ENCODE data around the gene ORMDL3. TPM values are rescaled to one million over a fixed set of nuclear protein-coding genes. Genes with fewer than 3 reads are reported as not detected.
A peak's percentile ranks its signal among the peaks of the same experiment; 100 is the strongest.

ORMDL3 gene
- total and polyA plus RNA-seq, 2 experiments from 2014 or later, result 56.4 to 73.3 TPM

- TF ChIP-seq EZH2 (IDR thresholded peaks at IDR 0.05; ENCODE audit: borderline replicate concordance) (no peak), EZH2phosphoT487 (IDR thresholded peaks at IDR 0.05; ENCODE audit: low read depth, severe bottlenecking, unreplicated experiment) (no peak), CTCF (IDR thresholded peaks at IDR 0.05; ENCODE audit: poor library complexity) (no peak)
- Histone ChIP-seq H3K4me3 (peak overlapping the region; percentile 54), H3K4me1 (ENCODE audit: insufficient read depth) (peaks cover 20% of the 10 kb centered on the region), H3K4me2 (peak overlapping the region; percentile 97), H3K27ac (peak overlapping the region; percentile 95), H3K79me2 (peaks cover 38% of the 10 kb centered on the region), H3K27me3 (no peaks in the 10 kb centered on the region), H3K9me2 (replicated peaks; ENCODE audit: insufficient read depth) (no peaks in the 10 kb centered on the region), H4K20me1 (ENCODE audit: insufficient read depth, poor library complexity, severe bottlenecking) (peaks cover 20% of the 10 kb centered on the region), H2AFZ (no peak overlapping the region), H3K9me3 (ENCODE audit: low read depth) (no peaks in the 10 kb centered on the region), H3K36me3 (replicated peaks; ENCODE audit: insufficient read depth, low read depth) (no peaks in the 10 kb centered on the region)
- no peak for DNase-seq (ENCODE audit: low spot score)
- 43% methylated on average over 4 of the region's 4 CpGs for WGBS (ENCODE audit: low lambda C conversion rate, missing lambda C conversion rate)
Observed at GRCh38 chr17:39926135-39926587, 1.2 kb downstream of the ORMDL3 start.

DNA sequence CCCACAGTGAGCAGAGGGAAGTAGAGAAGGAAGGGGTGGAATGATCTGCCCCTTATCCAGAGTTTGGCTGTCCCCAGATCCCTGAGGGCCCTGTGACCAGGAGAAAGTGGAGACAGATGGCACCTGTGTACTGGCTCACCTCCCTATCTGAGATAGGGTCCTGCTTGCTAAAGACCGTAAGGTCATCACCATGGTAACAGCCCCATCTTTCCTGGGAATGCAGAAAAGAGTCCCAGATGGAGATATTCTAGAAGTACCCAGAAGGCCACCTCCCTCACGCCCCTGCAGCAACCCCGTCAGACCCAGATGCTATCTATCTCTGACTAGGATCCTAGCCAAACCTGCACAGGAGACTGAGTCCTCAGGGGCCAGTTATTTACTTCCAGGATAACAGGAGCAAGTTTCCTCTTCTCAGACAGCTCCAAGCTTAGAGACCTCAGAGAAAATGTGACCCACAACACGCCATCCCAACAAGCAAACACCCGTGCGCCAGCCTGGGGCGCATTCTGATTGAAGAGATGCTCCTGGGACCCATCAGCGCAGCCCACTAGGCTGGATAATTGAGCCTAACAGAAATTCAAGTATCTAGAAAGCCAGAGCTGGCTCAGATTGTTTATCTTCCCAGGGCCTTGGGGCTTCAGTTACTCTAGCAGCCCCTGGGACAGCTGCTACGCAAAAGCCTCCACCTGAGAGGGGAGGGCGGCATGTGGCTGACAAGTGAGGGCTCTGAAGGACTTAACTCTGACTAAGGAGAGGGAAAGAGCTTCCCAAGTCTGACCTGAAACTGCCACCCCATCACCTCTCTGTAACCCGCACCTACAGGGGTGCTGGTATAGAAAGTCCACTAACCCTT, 1.9 kb downstream of the ORMDL3 start:
- Histone ChIP-seq H3K9me2 (replicated peaks; ENCODE audit: insufficient read depth) (no peaks in the 10 kb centered on the region), H3K4me2 (peak overlapping the region; percentile 97), H3K27ac (peak overlapping the region; percentile 95), H3K4me3 (no peak overlapping the region), H3K27me3 (no peaks in the 10 kb centered on the region), H3K36me3 (replicated peaks; ENCODE audit: insufficient read depth, low read depth) (no peaks in the 10 kb centered on the region), H3K79me2 (peaks cover 38% of the 10 kb centered on the region), H3K4me1 (ENCODE audit: insufficient read depth) (peaks cover 20% of the 10 kb centered on the region), H4K20me1 (ENCODE audit: insufficient read depth, poor library complexity, severe bottlenecking) (peaks cover 20% of the 10 kb centered on the region), H2AFZ (no peak overlapping the region), H3K9me3 (ENCODE audit: low read depth) (no peaks in the 10 kb centered on the region)
- 74% methylated on average over 11 of the region's 11 CpGs for WGBS (ENCODE audit: low lambda C conversion rate, missing lambda C conversion rate)
- TF ChIP-seq EZH2phosphoT487 (IDR thresholded peaks at IDR 0.05; ENCODE audit: low read depth, severe bottlenecking, unreplicated experiment), result no peak
- TF ChIP-seq CTCF (IDR thresholded peaks at IDR 0.05; ENCODE audit: poor library complexity), result no peak
- TF ChIP-seq EZH2 (IDR thresholded peaks at IDR 0.05; ENCODE audit: borderline replicate concordance), result no peak
- no peak for DNase-seq (ENCODE audit: low spot score)

- Histone ChIP-seq H3K27ac (no peak overlapping the region), H3K4me1 (ENCODE audit: insufficient read depth) (peaks cover 20% of the 10 kb centered on the region), H3K36me3 (replicated peaks; ENCODE audit: insufficient read depth, low read depth) (no peaks in the 10 kb centered on the region), H3K9me3 (ENCODE audit: low read depth) (no peaks in the 10 kb centered on the region), H4K20me1 (ENCODE audit: insufficient read depth, poor library complexity, severe bottlenecking) (peaks cover 20% of the 10 kb centered on the region), H2AFZ (no peak overlapping the region), H3K9me2 (replicated peaks; ENCODE audit: insufficient read depth) (no peaks in the 10 kb centered on the region), H3K79me2 (peaks cover 38% of the 10 kb centered on the region), H3K4me2 (peak overlapping the region; percentile 1), H3K27me3 (no peaks in the 10 kb centered on the region), H3K4me3 (no peak overlapping the region)
- no peak for DNase-seq (ENCODE audit: low spot score)
- WGBS (ENCODE audit: low lambda C conversion rate, missing lambda C conversion rate), result 84% methylated on average over 3 of the region's 3 CpGs
- TF ChIP-seq CTCF (IDR thresholded peaks at IDR 0.05; ENCODE audit: poor library complexity) (no peak), EZH2phosphoT487 (IDR thresholded peaks at IDR 0.05; ENCODE audit: low read depth, severe bottlenecking, unreplicated experiment) (no peak), EZH2 (IDR thresholded peaks at IDR 0.05; ENCODE audit: borderline replicate concordance) (no peak)
Observed at GRCh38 chr17:39924691-39925055, 2.7 kb downstream of the ORMDL3 start.

All from hepatocyte (in vitro differentiated cells).